Activated CD4-positive, alpha-beta T cell treated with anti-CD3 and anti-CD28 coated beads for 48 hours (primary cell): ENCODE results near the gene GNAT1.

Experiments used
- DNase-seq: peaks from one replicate; pipeline ENCODE4 v3.0.0-alpha.2; 2020

GNAT1 gene

GRCh38 chr3:50163572-50164455 is 27.6 kb upstream of the GNAT1 start:
- no peak for DNase-seq

DNA sequence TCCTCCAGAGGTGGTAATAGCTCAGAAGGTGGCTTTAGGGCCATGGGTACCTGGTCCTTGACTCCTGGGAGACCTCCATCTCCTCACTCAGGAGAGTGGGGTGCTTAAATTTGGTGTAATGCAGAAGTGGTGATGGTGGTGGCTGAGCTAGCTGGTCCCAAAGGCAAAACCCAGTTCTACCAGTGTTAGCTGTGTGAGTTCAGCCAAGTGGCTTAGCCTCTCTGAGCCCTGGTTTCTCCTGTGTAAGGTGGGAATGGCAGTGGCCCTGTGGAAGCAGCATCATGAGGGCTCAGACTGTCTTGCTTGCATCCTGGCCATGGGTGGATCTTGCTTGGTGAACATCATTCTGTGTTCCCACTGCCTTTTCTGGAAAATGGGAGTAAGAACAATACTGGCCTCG is 26.9 kb upstream of the GNAT1 start:
- DNase-seq, result no peak

- DNase-seq, result no peak
Observed at GRCh38 chr3:50164984-50165909, 26.2 kb upstream of the GNAT1 start.

DNA sequence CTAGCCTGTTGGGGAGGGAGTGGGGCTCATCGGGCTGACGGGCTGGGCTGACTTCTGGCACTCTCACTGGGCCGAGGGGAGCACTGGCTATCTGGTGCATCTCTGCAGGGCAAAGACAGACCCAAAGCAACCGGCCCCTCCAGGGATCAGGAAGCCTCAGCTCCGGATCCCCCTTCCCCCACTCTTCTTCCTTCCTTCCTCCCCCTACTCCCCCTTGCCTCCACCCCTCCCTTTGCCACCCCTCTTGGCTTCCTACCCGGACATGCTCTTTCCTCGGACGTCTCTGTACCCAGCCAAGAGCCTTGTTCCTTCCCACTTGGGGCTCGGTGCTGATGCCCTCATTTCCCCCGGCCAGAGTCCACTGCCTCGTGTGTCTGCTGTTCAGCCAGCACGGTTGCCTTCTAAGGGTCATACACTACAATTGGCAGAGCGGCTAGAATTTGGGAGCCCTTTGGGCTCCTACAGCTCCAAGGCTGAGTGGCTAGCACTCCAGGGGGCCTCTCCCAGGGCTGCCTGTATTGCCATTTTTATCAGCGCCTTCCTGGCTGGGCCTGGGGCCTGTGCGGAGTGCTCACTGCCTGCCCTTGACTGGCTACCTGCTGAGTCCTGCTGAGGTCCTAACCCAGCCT is 25.4 kb upstream of the GNAT1 start:
- DNase-seq, result no peak

- no peak for DNase-seq
Observed at GRCh38 chr3:50166620-50167019, 24.8 kb upstream of the GNAT1 start.

DNA sequence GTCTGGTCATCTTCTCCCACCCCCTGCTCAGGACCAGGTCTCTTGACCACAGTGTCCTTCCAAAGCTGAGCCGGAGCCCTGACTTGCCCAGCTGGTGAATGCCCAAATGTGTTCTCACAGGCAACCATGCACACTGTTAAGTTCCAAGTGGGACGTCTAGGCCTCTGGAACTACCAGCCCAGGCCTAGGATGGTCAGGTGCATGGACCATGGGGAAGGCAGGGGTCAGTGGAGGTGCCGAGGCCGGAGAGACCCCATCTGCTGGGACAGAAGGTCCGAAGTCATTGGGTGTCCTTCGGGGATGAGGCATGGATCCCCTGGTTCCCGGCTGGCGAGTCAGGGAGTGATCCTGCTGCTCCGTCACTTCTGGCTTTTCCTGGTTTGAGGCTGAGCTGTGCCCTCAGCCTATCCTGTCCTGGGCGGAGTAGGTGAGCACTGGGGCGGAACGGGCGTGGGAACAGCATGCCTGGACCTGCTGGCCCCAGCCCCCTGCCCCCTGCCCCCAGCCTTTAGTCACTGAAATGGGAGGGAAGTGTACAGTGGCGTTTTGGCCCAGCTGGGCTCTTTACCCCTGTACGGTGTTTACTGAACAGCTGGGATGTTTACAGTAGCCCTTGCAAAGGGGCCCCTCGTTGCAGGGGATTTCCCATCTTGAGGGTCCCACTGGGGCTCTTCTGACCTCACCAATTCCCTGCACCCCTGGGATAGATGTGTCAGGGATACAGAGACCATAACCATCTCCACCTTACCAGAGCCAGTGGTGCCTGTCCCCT is 24.2 kb upstream of the GNAT1 start:
- no peak for DNase-seq

DNA sequence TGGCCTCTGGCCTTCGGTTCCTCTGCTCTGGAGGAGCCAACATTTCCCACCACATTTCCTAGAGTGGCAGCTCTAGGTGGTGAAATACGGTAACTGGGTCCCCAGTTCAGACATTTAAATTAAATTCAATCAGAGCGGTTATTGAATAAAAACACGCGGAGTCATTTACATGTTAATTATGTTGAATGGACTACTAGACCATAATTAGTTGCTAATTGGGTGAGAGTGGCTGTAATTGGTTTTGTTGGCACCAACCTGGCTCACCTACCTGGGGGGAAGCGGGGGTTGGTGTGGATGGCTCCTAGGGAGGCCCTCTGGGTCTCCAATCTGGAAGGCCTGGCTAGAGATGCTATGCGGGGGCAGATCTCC is 23.6 kb upstream of the GNAT1 start:
- no peak for DNase-seq

DNA sequence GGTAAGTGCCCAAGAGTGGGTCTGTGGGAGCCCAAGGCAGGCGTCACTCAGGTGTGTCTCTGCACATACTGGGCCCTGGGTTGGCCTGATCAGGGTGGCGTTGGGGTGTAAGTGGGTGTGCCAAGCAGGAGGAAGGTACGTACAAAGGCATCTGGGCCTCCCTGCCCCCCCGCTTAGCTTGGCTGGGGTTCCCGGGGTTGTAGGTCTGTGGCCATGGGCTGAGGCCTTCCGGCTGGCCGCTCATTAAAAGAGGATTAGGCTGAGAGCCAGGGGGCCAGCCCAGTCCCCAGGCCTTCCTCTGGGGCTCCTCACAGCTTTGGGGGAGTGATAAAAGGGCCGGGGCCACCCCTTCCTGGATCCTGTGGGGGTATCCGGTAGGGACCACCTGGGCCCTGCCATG is 23.0 kb upstream of the GNAT1 start:
- no peak for DNase-seq

DNA sequence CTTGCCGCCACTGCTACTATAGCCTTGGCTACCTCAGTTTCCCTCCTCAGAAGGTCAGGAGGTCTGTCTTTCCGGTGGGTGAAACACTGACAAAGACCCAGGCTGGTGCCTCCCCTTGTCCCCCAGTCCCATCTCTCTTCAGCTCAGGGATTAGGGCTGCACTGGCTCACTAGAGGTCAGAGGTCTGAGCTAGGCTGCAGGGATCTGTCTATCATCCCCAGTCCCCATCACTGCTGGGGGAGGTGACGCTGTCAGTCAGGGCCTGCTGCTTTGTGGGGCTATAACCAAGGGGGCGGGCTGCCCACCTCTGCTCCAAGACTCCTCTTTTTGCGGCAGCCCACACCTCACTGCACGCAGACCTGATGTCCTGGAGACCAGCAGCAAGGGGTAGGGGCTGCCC is 22.6 kb upstream of the GNAT1 start:
- no peak for DNase-seq

- no peak for DNase-seq
Observed at GRCh38 chr3:50169232-50169832, 22.1 kb upstream of the GNAT1 start.

GRCh38 chr3:50169858-50170257 is 21.6 kb upstream of the GNAT1 start:
- DNase-seq, result no peak

GRCh38 chr3:50170689-50171088 is 20.7 kb upstream of the GNAT1 start:
- DNase-seq, result no peak

- no peak for DNase-seq
Observed at GRCh38 chr3:50171540-50172301, 19.7 kb upstream of the GNAT1 start.

- DNase-seq, result no peak
Observed at GRCh38 chr3:50172626-50173220, 18.7 kb upstream of the GNAT1 start.

DNA sequence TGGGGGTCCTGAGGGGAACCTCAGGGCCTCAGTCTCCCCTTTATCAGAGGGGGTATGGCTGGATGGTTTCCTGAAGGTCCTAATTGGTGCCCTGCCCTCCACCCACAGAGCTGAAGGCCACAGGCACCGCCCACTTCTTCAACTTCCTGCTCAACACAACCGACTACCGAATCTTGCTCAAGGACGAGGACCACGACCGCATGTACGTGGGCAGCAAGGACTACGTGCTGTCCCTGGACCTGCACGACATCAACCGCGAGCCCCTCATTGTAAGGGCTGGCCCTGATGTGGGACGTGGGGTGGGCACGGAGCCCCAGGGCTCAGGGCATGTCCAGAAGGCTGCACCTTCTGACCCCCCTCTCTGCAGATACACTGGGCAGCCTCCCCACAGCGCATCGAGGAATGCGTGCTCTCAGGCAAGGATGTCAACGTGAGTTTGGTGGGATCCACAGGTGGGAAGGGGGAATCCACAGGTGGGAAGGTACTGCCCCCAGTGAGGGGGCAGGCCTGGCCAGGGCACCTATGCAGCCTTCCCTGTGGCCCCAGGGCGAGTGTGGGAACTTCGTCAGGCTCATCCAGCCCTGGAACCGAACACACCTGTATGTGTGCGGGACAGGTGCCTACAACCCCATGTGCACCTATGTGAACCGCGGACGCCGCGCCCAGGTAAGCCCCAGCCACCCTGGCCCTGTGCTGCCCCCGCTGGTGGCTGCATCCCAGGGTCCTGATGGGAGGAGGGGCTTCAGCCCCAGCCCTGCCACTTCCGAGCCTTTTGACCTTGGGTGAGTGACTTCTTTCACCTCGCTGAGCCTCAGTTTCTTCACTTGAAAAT is 17.5 kb upstream of the GNAT1 start:
- DNase-seq, result no peak

DNA sequence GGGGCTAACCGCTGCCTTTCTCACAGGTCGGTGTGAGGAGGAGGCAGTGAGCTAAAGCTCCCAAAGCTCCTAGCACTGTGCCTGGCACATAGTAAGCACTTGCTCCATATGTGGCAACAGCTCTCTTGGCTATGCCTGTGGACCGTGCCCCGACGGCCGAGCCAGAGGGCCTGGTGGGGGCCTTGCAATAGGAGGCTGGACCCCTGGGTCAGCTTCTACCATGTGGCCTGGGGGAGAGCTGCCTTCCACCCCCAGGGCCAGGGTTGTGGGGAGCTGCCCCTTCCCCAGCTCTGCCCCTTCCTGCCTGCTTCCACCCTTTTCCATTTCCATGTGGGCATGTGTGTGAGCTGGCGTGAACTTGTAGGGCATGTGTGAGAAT is 16.9 kb upstream of the GNAT1 start:
- no peak for DNase-seq

DNA sequence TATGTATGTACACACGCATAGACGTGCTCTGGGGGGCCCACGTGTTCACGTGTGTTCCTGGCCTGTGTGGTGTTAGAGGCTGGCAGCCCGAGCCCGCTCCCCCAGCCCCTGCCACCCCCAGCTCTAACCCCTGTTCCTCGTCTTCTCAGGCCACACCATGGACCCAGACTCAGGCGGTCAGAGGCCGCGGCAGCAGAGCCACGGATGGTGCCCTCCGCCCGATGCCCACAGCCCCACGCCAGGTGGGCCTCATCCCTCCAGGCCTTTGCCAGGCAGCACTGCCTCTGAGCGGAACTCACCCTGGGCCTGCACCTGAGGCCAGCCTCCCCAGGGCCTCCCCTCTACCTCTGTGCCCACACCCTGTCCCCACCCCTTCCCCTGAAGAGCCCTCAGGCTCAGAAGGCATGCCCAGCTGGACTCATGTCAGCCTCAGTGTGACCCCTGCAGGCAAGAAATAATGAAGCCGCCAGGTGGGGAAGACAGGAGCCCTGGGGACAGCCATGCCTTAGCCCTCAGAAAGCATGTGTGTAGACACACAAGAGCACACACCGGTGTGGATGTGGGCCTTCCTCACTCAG is 16.4 kb upstream of the GNAT1 start:
- DNase-seq, result no peak

- no peak for DNase-seq
Observed at GRCh38 chr3:50177346-50177745, 14.1 kb upstream of the GNAT1 start.

GRCh38 chr3:50179710-50180109 is 11.7 kb upstream of the GNAT1 start:
- DNase-seq, result no peak

DNA sequence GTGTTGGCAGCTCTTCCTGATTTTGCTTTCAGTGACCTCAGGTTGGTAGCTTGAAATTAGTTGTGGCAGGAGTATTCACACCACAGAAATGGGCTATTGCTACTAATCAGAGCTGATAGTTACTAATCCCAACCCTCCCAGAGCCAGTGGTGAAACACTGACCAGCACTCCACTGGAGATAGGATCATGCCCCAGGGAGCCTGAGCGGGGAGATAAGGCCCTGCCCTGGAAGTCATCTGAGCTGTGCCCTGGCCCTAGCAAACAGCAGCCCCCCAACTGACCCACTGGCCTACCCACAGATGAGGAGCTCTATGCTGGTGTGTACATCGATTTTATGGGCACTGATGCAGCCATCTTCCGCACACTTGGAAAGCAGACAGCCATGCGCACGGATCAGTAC is 9.4 kb upstream of the GNAT1 start:
- no peak for DNase-seq
